ENCODE measurements around the gene GJD3. TPM values are rescaled to one million over a fixed set of nuclear protein-coding genes. Genes with fewer than 3 reads are reported as not detected.

The GJD3 gene
- total RNA-seq, 2 donors from 2014 or later, result not detected

- no peak for DNase-seq
- H3K27me3 Mint-ChIP-seq, result no peaks in the 10 kb centered on the region
- H3K27ac Mint-ChIP-seq, result peak overlapping the region; percentile 86
- H3K36me3 Mint-ChIP-seq (ENCODE audit: low read depth), result peaks cover 8% of the 10 kb centered on the region
- no peaks in the 10 kb centered on the region for H3K9me3 ChIP-seq (ENCODE audit: control insufficient read depth, low read length, poor library complexity, severe bottlenecking)
- ATAC-seq, result no peak
- H3K4me3 Mint-ChIP-seq, result peak overlapping the region; percentile 28
- peaks cover 64% of the 10 kb centered on the region for H3K4me1 Mint-ChIP-seq
Observed at GRCh38 chr17:40315678-40316570, 48.6 kb downstream of the GJD3 start.

- no peak for ATAC-seq
- peaks cover 61% of the 10 kb centered on the region for H3K4me1 Mint-ChIP-seq
- H3K36me3 Mint-ChIP-seq (ENCODE audit: low read depth), result peaks cover 7% of the 10 kb centered on the region
- H3K9me3 ChIP-seq (ENCODE audit: control insufficient read depth, low read length, poor library complexity, severe bottlenecking), result no peaks in the 10 kb centered on the region
- H3K27me3 Mint-ChIP-seq, result no peaks in the 10 kb centered on the region
- no peak for DNase-seq
- peak overlapping the region; percentile 86 for H3K27ac Mint-ChIP-seq
- peak overlapping the region; percentile 28 for H3K4me3 Mint-ChIP-seq
Observed at GRCh38 chr17:40315206-40315605, 49.3 kb downstream of the GJD3 start.

- H3K4me3 Mint-ChIP-seq, result peak overlapping the region; percentile 9
- H3K27me3 Mint-ChIP-seq, result no peaks in the 10 kb centered on the region
- H3K27ac Mint-ChIP-seq, result peak overlapping the region; percentile 86
- peak; percentile 24 for ATAC-seq
- peaks cover 2% of the 10 kb centered on the region for H3K36me3 Mint-ChIP-seq (ENCODE audit: low read depth)
- peaks cover 59% of the 10 kb centered on the region for H3K4me1 Mint-ChIP-seq
- peak; percentile 67 to 85 (median 73) for DNase-seq
- no peaks in the 10 kb centered on the region for H3K9me3 ChIP-seq (ENCODE audit: control insufficient read depth, low read length, poor library complexity, severe bottlenecking)
Observed at GRCh38 chr17:40314584-40314956, 50.0 kb downstream of the GJD3 start.

- Mint-ChIP-seq H3K4me3 (peak overlapping the region; percentile 9), H3K4me1 (peaks cover 56% of the 10 kb centered on the region), H3K27me3 (no peaks in the 10 kb centered on the region), H3K27ac (peak overlapping the region; percentile 86), H3K36me3 (ENCODE audit: low read depth) (peaks cover 2% of the 10 kb centered on the region)
- H3K9me3 ChIP-seq (ENCODE audit: control insufficient read depth, low read length, poor library complexity, severe bottlenecking), result no peaks in the 10 kb centered on the region
- DNase-seq, result no peak
- ATAC-seq, result no peak
Observed at GRCh38 chr17:40313668-40314583, 50.6 kb downstream of the GJD3 start.

Other genes with a start within 250 kb of the GJD3 start
- 100 to 1,000 TPM; 101 to 106 TPM for gene MSL1, start 242.8 kb downstream of the GJD3 start, total RNA-seq
- gene CASC3, start 224.2 kb downstream of the GJD3 start, total RNA-seq, result 100 to 1,000 TPM; 168 to 176 TPM
- 10 to 100 TPM in 1 of 2 donors, 1 to 10 TPM in 1; 6.9 to 10.5 TPM for gene RAPGEFL1, start 187.3 kb downstream of the GJD3 start, total RNA-seq
- gene WIPF2, start 145.4 kb downstream of the GJD3 start, total RNA-seq, result 10 to 100 TPM; 26.4 to 33.1 TPM
- gene CDC6, start 76.9 kb downstream of the GJD3 start, total RNA-seq, result 1 to 10 TPM; 1.2 to 2.7 TPM
- gene RARA, start 55.6 kb downstream of the GJD3 start, total RNA-seq, result 100 to 1,000 TPM in 1 of 2 donors, 10 to 100 TPM in 1; 97.0 to 106 TPM
- gene TOP2A, start 53.2 kb upstream of the GJD3 start, total RNA-seq, result 1 to 10 TPM; 4.1 to 6.4 TPM
- gene IGFBP4, start 78.7 kb upstream of the GJD3 start, total RNA-seq, result 1 to 10 TPM; 5.7 to 7.0 TPM
- 1 to 10 TPM in 1 of 2 donors, under 1 TPM in 1; 0.77 to 1.7 TPM for gene TNS4, start 136.9 kb upstream of the GJD3 start, total RNA-seq
- gene CCR7, start 200.7 kb upstream of the GJD3 start, total RNA-seq, result 100 to 1,000 TPM; 165 to 182 TPM